Stimulated activated CD8-positive, alpha-beta memory T cell treated with anti-CD3 and anti-CD28 coated beads, Interleukin-12 subunit alpha, Interleukin-12 subunit beta, amount 100 ng/mL, for 1 hour (primary cell): ENCODE data around the gene GABRG3.

Source experiments
- DNase-seq: peaks from one replicate; pipeline ENCODE4 v3.0.0-alpha.2; 2020; ENCODE audit warnings: low read depth

The GABRG3 gene

GRCh38 chr15:27579738-27580137, 608.8 kb downstream of the GABRG3 start:
- DNase-seq, result no peak

- DNase-seq, result no peak
Measured at GRCh38 chr15:27582726-27583410, 611.9 kb downstream of the GABRG3 start.

- DNase-seq, result no peak
Measured at GRCh38 chr15:27583651-27584050, 612.7 kb downstream of the GABRG3 start.

- no peak for DNase-seq
Measured at GRCh38 chr15:27585041-27585640, 614.2 kb downstream of the GABRG3 start.

GRCh38 chr15:27587810-27588209, 616.8 kb downstream of the GABRG3 start:
- no peak for DNase-seq

GRCh38 chr15:27589260-27589659, 618.3 kb downstream of the GABRG3 start:
- DNase-seq, result no peak

- no peak for DNase-seq
Measured at GRCh38 chr15:27589782-27590181, 618.8 kb downstream of the GABRG3 start.
